B cell (primary cell): Measurements from ENCODE around the gene SGCA.

Source experiments
- EZH2 ChIP-seq: IDR thresholded peaks from 2 replicates; pipeline ENCODE4 v1.6.1; 2012; ENCODE audit warnings: borderline replicate concordance, low read depth, mild to moderate bottlenecking, moderate library complexity, low read length; ENCODE audit not compliant: insufficient read depth, poor library complexity, severe bottlenecking
- TF ChIP-seq, protein P1 (sequence below): fragments of 200-600 bp; IDR thresholded peaks from one replicate; pipeline ENCODE4 v1.8.0; 2022; ENCODE audit warnings: antibody characterized with exemption, mild to moderate bottlenecking

DNA sequence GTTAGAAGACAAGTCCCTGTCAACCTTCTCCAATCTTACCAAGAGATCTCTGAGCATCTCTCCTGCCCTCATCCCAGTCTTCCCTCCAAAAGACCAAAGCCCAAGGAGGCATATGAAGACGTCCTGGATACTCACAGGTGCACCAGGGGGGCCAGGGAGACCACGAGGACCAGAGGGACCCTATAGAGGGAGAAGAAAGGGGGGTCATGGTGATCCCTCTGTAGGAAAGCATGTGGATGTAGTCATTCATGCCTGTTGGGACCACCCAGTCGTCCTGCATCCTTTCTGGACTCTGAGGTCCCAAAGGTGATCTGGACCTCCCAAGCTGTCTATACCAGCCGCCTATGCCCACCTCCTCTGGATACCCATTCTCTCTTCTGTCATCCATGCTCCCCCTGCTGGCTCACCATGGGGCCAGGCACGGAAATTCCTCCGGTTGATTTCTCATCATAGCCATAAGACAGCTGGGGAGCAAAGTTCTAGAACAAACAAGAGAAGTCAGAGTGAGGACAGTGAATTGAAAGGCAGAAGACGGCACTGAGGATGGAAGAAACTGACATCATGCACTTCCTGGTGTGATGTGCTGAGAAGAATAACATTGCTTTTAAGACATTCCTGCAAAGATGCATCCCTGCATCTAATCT, 32.3 kb downstream of the SGCA start:
- TF ChIP-seq, protein P1, sequence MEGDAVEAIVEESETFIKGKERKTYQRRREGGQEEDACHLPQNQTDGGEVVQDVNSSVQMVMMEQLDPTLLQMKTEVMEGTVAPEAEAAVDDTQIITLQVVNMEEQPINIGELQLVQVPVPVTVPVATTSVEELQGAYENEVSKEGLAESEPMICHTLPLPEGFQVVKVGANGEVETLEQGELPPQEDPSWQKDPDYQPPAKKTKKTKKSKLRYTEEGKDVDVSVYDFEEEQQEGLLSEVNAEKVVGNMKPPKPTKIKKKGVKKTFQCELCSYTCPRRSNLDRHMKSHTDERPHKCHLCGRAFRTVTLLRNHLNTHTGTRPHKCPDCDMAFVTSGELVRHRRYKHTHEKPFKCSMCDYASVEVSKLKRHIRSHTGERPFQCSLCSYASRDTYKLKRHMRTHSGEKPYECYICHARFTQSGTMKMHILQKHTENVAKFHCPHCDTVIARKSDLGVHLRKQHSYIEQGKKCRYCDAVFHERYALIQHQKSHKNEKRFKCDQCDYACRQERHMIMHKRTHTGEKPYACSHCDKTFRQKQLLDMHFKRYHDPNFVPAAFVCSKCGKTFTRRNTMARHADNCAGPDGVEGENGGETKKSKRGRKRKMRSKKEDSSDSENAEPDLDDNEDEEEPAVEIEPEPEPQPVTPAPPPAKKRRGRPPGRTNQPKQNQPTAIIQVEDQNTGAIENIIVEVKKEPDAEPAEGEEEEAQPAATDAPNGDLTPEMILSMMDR = peak; percentile 71
- no peak for TF ChIP-seq EZH2
